ENCODE results near the gene SLC9A8.

The SLC9A8 gene

GRCh38 chr20:49786668-49787370, 25.8 kb upstream of the SLC9A8 start:
- DNase-seq: no peak

GRCh38 chr20:49787371-49788357, 25.0 kb upstream of the SLC9A8 start:
- DNase-seq: no peak

- DNase-seq: no peak
These were observed 22.4 kb upstream of the SLC9A8 start for GRCh38 chr20:49790077-49790798.

- DNase-seq: no peak
These were observed 21.5 kb upstream of the SLC9A8 start for GRCh38 chr20:49791165-49791564.

- DNase-seq: no peak
These were observed 20.6 kb upstream of the SLC9A8 start for GRCh38 chr20:49792006-49792405.

GRCh38 chr20:49792611-49793010, 20.0 kb upstream of the SLC9A8 start:
- no peak for DNase-seq

- no peak for DNase-seq
These were observed 18.1 kb upstream of the SLC9A8 start for GRCh38 chr20:49794336-49795134.

- no peak for DNase-seq
These were observed 17.5 kb upstream of the SLC9A8 start for GRCh38 chr20:49795135-49795424.

- DNase-seq: no peak
These were observed 15.9 kb upstream of the SLC9A8 start for GRCh38 chr20:49796600-49797343.

GRCh38 chr20:49797344-49797615, 15.3 kb upstream of the SLC9A8 start:
- DNase-seq: no peak

GRCh38 chr20:49798718-49799117, 13.9 kb upstream of the SLC9A8 start:
- DNase-seq: no peak

GRCh38 chr20:49799698-49800097, 12.9 kb upstream of the SLC9A8 start:
- no peak for DNase-seq

- no peak for DNase-seq
These were observed 9.2 kb upstream of the SLC9A8 start for GRCh38 chr20:49803418-49803817.

- no peak for DNase-seq
These were observed 8.3 kb upstream of the SLC9A8 start for GRCh38 chr20:49804364-49804763.

- DNase-seq: peak; percentile 73
These were observed 7.3 kb upstream of the SLC9A8 start for GRCh38 chr20:49805224-49805876.

GRCh38 chr20:49808753-49809152, 3.9 kb upstream of the SLC9A8 start:
- no peak for DNase-seq

GRCh38 chr20:49809803-49810359, 2.7 kb upstream of the SLC9A8 start:
- no peak for DNase-seq

- DNase-seq: no peak
These were observed 2.0 kb upstream of the SLC9A8 start for GRCh38 chr20:49810491-49811190.

- DNase-seq: no peak
These were observed 662 bp upstream of the SLC9A8 start for GRCh38 chr20:49811825-49812506.
